ENCODE measurements around the gene SGK1.
A peak's percentile ranks its signal among the peaks of the same experiment; 100 is the strongest.

The SGK1 gene

DNA sequence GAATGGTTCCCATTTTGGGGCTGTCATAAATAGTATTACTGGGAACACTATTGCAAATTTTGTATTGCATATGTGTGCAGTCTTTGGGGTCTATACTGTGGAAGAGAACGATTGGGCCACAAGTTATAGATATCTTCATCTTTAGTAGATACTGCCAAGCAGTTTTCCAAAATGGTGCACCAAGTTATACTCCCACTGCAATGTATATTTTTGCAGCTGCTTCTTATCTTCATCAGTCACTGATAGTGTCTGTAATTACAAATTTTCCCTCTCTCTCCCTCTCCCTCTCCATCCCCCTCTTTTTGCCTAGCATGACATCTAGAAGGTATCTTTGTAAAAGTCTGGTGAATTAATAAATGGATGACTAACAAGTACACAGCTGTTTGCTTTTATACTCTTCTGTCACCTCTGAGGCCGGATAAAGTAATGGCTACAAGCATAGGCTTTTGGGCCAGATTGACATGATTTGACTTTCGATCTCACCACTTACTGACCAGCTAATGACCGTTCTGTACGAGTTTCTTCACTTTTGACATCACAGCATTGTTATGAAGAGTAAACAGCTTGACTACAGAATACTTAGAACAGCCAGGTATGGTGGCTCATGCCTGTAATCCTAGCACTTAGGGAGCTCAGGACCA, 152.2 kb downstream of the SGK1 start:
- DNase-seq = no peak

DNA sequence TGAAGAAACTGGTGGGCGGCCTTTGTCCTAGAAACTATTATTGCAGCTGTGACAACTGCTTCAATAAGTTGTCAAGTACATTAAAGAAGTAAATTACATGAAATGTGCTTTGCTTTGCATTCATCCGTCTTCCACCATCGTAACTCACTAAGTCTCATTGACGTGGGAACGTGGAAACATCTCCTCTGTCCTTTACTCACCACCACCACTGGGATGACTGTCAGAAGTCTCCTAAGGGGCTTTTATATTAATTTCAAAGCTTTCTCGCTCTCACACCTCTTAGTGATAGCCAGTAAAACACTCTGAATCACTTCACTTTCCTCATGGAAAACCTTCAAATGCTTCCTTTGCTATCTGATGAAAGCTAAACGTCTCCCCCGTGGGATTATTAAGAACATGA, 153.6 kb downstream of the SGK1 start:
- DNase-seq = no peak

DNA sequence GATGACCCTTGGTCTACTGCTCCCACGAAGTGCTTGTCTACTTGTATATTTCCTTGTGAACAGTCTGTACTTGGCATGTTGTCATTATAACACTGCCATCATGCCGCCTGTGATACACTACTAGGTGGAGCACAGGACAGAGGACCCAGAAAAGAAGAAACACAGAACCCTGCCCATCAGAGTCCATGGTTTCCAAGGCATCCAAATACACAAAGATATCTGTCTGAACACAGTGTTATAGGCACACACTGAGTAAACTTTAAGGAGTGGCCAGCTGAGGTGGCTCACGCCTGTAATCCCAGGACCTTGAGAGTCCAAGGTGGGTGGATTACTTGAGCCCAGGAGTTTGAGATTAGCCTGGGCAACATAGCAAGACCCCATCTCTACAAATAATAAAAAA, 155.0 kb downstream of the SGK1 start:
- DNase-seq = no peak

DNA sequence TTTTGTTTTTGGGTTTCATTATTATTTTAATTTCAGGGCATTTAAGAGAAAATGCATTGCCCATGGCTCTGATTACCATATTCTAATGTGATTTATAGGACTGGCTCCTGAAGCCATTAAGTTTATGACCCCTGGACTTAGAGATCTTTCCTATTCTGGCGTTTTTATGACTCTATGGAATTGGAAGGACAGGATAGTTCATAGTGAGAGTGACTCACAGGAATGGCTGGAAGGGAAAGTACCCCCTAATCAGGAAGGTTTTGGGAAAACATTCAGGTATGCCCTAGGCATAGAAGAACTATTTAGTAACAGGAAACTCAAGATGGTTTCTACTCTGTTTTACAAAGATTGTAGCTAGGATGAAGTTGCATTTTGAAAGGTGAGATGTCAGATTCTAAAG, 156.9 kb downstream of the SGK1 start:
- DNase-seq = no peak

DNA sequence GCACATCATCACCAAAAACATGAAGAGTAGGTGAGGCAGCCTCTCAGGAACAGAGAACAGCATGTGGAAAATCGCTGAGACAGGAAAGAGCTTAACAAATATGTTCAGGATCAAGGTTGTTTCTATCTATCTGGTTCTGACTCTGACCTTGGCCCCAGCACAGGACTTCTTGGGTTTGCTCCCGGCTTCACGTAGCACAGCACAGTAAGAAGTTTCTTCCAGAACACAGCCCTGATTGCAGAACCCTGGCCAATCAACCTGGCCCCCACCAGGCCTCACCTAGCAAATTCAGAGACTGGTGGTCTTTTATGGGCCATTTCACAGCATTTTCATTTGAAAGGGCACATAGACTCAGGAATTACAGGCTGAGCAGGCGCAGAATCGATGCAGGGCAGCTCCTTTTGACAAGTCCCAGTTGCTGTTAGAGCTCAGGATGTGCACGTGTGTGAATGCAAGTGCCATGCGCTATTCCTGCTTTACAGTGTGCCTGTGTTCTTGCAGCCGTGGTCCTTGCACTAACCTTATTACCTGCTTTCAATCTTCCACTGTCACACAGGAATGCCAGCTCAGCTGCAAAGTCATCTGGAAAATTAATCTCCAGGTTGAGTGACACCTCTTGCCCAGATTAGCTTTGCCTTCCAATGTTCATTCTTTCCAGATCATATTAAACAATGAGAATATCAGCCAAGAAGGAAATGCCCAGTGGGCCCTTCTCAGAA, 165.0 kb downstream of the SGK1 start:
- DNase-seq = no peak

DNA sequence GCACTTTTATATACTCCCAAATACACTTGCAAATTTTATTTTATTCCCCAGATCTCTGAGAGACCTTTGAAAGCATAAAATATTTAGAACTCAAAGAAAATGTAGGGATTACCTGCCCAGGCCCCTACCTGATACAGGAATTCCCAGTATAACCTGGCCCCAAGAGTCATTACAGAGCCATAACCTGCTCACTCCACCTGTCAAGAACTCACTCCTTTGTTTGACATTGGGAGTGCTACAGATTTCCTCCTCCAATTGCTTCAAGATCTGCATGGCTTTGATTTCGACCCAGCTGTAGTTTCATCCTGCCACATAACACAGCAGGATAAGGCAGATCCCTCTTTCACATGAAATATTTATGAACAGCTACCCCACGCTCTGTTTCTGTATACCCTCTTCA, 169.3 kb downstream of the SGK1 start:
- DNase-seq = no peak

DNA sequence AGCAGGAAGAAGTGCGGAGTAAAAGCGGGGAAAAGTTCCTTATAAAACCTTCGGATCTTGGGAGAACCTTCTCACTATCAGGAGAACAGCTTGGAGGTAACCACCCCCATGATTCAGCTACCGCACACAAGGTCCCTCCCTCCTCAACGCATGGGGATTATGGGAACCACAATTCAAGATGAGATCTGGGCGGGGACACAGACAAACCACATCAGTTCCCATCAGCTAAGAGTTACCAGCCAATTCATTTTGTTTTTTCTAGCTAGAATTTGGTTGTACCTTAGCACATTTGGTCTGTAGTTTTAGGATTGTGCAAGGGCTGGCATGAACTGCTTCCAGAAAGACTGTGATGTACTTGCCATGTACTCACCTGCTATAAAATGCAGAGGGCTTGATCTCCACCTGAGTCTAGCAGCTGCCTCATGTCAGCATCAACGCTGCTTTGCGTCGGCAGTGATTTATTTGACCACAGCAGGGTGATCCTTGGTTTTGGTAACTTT, 170.8 kb downstream of the SGK1 start:
- no peak for DNase-seq

DNA sequence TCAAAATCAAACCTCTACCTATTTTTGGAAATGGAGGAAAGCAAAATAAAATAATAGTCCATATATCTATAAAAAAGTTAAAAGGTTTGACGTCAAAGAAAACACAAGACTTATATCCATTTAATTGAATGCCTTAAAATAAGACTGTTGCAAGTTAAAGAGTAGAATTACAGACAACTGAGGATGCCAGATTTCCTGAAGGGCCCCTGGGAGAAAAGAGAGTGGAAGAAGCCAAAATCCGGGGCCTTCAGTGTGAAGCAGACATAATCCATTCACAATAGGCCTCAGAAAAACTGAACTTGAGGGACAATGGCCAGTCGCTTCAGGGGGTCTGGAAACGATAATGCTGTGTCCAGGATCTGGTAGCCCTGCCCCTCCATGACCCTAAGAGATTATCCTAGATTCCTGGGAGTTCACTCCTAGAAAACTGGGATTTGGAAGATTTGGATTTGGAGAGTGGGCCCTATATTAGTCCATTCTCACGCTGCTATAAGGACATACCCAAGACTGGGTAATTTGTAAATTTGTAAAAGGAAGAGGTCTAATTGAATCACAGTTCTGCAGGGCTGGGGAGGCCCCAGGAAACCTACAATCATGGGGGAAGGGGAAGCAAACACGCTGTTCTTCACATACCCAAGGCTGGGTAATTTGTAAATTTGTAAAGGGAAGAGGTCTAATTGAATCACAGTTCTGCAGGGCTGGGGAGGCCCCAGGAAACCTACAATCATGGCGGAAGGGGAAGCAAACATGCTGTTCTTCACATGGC, 171.5 kb downstream of the SGK1 start:
- no peak for DNase-seq

DNA sequence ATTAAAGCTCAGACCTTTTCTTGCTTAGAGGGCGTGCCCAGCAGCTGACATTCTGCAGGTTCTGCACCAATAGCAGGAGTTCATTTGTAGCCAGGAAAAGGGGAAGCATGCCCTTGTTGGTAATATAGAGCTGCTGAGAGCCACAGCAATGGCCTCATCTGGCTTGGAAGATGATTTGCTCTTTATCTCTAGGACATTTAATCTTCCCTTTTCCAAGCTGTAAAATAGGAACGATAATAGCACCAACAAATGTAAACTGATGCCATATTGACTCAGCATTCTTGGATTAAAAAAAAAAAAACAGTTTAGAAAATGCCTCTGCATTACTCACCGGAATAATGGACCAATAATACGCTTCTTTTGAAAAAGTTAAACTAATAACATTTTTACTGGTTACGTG, 172.1 kb downstream of the SGK1 start:
- DNase-seq = no peak

DNA sequence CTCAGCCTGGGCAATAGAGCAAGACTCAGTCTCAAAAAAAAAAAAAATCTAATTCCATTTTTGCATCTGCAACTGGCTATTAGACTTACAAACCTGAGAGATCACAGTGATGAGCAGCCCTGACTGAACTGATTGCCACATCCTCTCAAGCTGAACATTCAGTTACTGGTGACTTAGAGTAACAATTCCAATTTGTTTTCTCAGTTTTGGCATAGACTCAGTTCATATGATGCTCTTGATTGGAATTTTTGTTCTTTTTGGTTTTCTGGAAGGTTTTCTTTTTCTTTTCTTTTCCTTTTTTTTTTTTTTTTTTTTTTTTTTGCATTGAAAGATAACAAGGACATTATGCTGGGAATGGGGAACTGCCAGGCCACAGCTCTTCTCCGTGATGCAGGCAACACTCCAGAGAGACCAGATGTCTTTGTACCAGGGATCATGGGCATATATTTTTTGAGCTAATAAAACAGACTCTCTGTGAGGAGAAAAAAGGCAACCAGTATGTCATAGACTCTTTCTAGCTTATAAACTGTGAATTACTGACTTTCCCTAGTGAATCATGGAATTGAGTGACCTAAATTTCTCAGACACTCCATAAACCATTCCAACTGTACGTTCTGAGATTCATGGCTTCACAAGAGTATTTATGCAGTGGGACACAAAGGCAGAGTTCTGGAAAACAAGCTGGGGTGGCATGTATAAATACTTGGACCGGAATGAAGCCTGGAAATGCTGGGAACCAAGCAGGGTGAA, 179.5 kb downstream of the SGK1 start:
- no peak for DNase-seq

DNA sequence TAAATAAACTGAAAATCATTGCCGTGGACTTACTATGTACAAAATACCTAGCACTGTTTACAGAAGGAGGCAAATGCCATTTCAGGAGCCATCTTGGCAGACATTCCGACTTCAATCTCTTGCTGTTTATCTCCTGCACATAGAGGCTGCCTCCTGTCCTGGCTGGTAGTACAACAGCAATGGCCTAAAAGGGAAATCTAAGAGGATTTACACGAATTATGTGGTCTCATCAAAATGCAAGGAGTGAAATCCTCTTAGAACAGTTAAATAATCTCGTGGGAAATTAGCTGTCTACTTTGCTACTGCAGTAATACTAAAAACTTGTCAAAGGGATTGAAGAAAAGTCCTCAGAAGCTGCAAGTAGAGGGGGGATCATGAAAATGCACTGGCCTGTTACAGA, 183.3 kb downstream of the SGK1 start:
- DNase-seq = no peak

DNA sequence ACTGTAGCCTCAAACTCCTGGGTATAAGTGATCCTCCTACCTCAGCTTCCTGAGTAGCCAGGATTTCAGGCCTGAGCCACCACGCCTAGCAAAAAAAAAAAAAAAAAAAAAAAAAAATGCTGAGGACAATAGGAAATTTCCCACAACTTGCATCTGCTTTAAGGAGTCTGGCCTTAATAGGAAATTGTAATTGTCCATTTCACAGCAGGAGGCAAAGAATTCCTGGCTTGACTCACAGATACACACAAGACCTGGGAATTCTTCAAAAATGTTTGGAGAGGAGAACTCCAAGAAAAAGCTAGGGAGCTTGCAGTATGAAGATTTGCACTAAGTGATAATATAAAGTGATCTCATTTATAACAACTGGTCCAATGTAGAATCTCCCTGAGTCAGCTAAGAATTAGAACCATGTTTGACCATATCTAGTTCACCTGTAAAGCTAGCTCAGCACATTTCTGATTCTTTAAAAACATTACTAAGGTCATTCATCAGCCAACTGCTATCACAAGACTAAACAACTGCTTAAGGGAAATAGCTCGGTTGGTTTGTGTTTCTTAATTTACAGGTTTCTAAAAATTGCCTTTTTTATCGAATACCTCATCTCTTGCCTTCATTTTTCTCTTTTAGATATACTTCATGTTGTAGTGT, 185.3 kb downstream of the SGK1 start:
- no peak for DNase-seq

DNA sequence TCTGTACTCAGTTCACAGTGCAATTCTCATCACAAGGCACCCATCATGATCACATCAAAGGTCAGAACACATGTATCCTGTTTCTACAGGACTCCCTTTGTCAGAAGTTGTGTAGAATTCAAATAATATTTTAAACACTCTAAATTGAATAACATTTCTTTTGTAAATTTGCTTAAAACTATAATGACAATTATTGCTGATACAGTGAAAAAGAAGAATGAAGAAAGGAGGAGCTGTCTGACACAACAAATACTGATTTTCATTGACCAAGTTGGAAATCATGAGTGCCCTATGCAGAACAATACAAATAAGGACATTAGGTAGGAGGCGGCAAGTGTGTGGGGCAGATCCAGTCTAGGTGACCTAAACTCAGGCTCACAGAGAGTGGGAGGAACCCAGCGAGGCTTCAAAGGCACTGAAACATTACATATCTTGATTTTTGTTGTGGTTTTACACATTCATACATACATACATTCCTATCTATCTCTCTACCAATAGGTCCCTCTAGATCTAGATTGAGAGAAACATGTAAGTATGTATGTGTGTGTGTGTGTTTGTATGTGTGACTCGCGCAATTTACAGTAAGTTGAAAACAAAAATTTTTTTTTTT, 186.3 kb downstream of the SGK1 start:
- DNase-seq = no peak

DNA sequence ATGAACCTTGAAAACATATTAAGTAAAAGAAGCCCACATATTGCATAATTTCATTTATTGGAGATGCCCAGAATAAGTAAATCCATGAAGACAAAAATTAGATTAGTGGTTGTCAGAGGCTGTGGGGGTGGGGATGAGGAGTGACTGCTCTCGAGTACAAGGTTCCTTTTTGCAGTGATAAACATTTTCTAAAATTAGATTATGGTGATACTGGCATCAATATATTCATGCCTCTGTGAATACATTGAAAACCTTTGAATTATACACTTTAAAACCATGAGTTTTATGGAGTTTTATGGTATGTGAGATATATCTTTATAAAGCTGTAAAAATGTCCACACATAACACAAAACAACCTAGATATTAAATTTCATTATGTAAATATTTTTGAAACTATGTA, 189.8 kb downstream of the SGK1 start:
- no peak for DNase-seq

DNA sequence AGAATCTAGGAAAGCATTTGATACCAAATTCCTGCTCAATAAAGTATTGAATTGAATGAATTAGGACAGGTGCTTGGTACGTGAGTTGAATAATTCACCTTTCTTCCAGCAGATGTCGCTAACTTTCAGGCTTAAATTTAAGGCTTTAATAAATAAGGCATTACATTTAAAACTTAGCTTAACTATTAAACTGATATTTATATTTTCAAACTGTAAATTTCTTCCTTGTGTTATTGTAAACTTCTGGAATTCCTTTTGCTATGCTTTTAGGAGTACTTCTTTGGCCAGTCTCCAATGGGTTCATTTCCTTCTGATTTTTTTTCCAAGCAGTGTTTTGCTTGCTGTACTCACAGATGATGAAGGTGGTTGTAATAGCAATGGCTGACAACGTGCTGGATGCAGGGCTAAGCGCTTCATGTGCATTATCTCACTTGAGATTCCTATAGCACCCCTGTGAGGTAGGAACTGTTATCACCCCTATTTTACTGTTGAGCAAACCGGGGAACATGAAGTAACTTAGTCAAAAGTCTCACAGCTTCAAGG, 194.2 kb downstream of the SGK1 start:
- peak; percentile 72 for DNase-seq

DNA sequence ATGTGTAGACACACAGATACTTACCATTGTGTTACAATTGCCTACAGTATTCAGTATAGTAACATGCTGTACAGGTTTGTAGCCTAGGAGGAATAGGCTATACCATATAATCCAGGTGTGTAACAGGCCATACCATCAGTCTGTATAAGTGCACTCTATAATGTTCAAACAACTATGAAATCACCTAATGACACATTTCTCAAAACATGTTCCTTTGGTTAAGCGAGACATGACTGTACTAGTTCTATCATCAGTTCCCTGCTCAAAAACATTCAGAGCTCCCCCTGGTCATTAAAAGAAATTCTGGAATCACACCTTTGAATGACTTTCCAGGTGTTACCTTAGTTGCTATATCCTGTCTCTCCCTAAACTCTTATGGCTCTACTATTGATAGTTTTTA, 195.1 kb downstream of the SGK1 start:
- DNase-seq = no peak

DNA sequence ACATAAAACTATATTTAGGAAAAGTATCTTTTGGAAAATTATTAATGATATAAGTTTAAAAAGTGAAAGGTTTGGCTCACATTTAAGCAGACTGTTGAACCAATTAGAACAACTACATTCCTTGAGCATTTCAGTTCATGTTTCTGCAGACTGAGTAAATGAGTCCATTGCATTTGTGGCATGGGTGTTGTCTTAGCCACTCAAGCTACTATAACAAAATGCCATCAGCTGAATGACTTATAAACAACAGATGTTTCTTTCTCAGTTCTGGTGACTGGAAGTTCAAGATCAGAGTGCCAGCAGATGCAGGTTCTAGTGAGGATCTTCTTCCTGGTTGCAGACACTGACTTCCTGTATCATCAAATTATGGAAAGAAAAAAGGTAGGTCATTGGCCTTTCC, 198.4 kb downstream of the SGK1 start:
- no peak for DNase-seq
